ENCODE measurements around the gene SEL1L3. TPM values are rescaled to one million over a fixed set of nuclear protein-coding genes. Genes with fewer than 3 reads are reported as not detected.
A peak's percentile ranks its signal among the peaks of the same experiment; 100 is the strongest.

The SEL1L3 gene
- total RNA-seq, 2 experiments from 2014 or later = 180 to 313 TPM

GRCh38 chr4:25859429-25860148, 3.2 kb downstream of the SEL1L3 start:
- intact Hi-C loops (cut with micrococcal nuclease; ENCODE audit: unreplicated experiment) = loop anchor here (2.0 to 5.0 kb wide), 2 partner anchors 15 to 968 kb away; no protein-coding TSS in a partner anchor
- ChIA-PET POLR2A (interaction anchor here (0.5 to 4.5 kb wide), 16 partner anchors 10 to 1011 kb away, joined by 3 to 97 read pairs (median 4); partner anchors contain the start of gene SMIM20), CTCF (ENCODE audit: unreplicated experiment) (interaction anchor here (0.8 to 2.2 kb wide), 8 partner anchors 8 to 58 kb away, joined by 3 to 6 read pairs (median 4); partner anchors contain the start of gene SMIM20)
- Histone ChIP-seq H3K4me1 (ENCODE audit: insufficient read depth, low read length, poor library complexity, severe bottlenecking) (peaks cover 69% of the 10 kb centered on the region), H3K27ac (ENCODE audit: low read depth, low read length, poor library complexity, severe bottlenecking) (peak overlapping the region; percentile 88), H3K36me3 (ENCODE audit: insufficient read depth, low read length) (peaks cover 82% of the 10 kb centered on the region), H3K9me2 (ENCODE audit: insufficient read depth, low read length) (no peaks in the 10 kb centered on the region), H2AFZ (ENCODE audit: low read length) (no peak overlapping the region), H3K4me2 (ENCODE audit: low read length) (peak overlapping the region; percentile 96), H3K4me3 (ENCODE audit: low read depth, low read length, poor library complexity, severe bottlenecking) (peak overlapping the region; percentile 75), H3K9me3 (ENCODE audit: low read length) (no peaks in the 10 kb centered on the region), H3K79me2 (ENCODE audit: insufficient read depth, low read depth, low read length) (peaks cover 95% of the 10 kb centered on the region), H4K20me1 (ENCODE audit: insufficient read depth, low read length) (peaks cover 36% of the 10 kb centered on the region; the same call in 1 of the 2 replicates)
- TF ChIP-seq CTCF (conservative IDR thresholded peaks at IDR 0.05; ENCODE audit: low read length) (no peak), EZH2phosphoT487 (IDR thresholded peaks at IDR 0.05; ENCODE audit: borderline replicate concordance, low read depth, low read length) (no peak)
- no TSS peak for BruUV-seq (replicated peaks)
- DNase-seq (ENCODE audit: low spot score) = peak; percentile 80

DNA sequence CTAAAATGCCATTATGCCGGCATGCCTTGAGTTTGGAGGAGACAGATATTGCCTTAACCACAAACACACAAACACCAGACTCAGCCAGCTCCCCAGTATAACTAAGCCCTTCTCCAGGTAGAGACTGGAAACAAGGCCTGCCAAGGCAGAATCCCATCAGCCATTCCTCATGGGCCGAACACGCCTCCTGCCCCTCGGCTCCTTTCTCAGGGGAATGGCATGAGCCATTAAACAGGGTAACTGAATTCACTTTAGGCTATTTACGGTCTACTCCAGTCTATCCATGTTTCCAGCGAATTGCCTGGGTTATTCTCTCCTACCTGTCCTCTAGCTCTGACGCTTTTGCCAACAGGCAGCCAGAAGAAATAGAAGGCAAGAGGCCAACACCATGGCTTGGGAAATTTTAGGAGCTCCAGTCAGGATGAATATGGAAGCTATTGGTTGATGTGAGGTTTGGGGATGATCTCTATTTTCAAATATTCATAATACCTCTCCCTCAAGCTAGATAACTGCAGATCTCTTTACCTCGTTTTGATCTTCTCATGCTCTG, 4.9 kb downstream of the SEL1L3 start:
- CTCF ChIA-PET (ENCODE audit: unreplicated experiment) = interaction anchor here (1.2 to 2.2 kb wide), 3 partner anchors 12 to 18 kb away, joined by 3 to 5 read pairs (median 4); no protein-coding TSS in a partner anchor
- no peak overlapping the region for H3K27ac ChIP-seq (ENCODE audit: low read depth, low read length, poor library complexity, severe bottlenecking)
- peak overlapping the region; percentile 13 for H3K4me3 ChIP-seq (ENCODE audit: low read depth, low read length, poor library complexity, severe bottlenecking)
- intact Hi-C loops (cut with micrococcal nuclease; ENCODE audit: unreplicated experiment) = loop anchor here (1.0 kb wide), 1 partner anchor 130 kb away; no protein-coding TSS in a partner anchor
- peaks cover 96% of the 10 kb centered on the region for H3K79me2 ChIP-seq (ENCODE audit: insufficient read depth, low read depth, low read length)
- no peak for TF ChIP-seq CTCF (conservative IDR thresholded peaks at IDR 0.05; ENCODE audit: low read length)
- no peak for TF ChIP-seq EZH2phosphoT487 (IDR thresholded peaks at IDR 0.05; ENCODE audit: borderline replicate concordance, low read depth, low read length)
- H2AFZ ChIP-seq (ENCODE audit: low read length) = no peak overlapping the region
- no peaks in the 10 kb centered on the region for H3K9me2 ChIP-seq (ENCODE audit: insufficient read depth, low read length)
- H3K4me2 ChIP-seq (ENCODE audit: low read length) = peak overlapping the region; percentile 54
- no peaks in the 10 kb centered on the region for H3K9me3 ChIP-seq (ENCODE audit: low read length)
- H4K20me1 ChIP-seq (ENCODE audit: insufficient read depth, low read length) = peaks cover 42% of the 10 kb centered on the region; the same call in 1 of the 2 replicates
- no TSS peak for BruUV-seq (replicated peaks)
- no peak for DNase-seq (ENCODE audit: low spot score)
- POLR2A ChIA-PET = interaction anchor here (0.8 to 4.5 kb wide), 7 partner anchors 9 to 57 kb away, joined by 3 to 97 read pairs (median 3); no protein-coding TSS in a partner anchor
- H3K4me1 ChIP-seq (ENCODE audit: insufficient read depth, low read length, poor library complexity, severe bottlenecking) = peaks cover 70% of the 10 kb centered on the region
- H3K36me3 ChIP-seq (ENCODE audit: insufficient read depth, low read length) = peaks cover 89% of the 10 kb centered on the region

Measured in OCI-LY7 (cell line).